ENCODE results near the gene DCTN3. TPM values are rescaled to one million over a fixed set of nuclear protein-coding genes. Genes with fewer than 3 reads are reported as not detected.

DCTN3 gene
- total RNA-seq, 2 donors from 2014 or later, result 59.1 to 154 TPM

DNA sequence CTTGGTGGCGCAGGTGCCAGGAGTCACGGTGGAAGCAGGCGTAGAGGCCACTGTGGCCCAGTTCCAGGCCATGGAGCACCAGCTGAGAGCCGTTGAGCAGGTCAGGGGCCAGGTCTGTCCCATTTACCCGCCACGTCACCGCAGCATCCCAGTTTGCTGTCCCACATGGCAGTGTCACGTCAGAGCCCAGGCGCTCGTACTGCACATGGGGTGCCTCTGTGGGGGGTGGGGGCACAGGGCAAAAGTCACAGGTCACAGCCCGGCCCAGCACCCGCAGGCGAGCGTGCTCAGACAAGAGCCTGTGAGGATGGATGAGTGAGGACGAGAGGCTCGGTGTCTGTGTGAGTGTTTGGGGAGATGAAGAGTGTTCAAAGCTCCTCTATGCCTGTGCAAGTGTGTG lies 55.7 kb downstream of the DCTN3 start:
- H3K27ac ChIP-seq, result no peak overlapping the region
- no peaks in the 10 kb centered on the region for H3K9me3 ChIP-seq
- H3K4me1 ChIP-seq, result peaks cover 0 to 43% of the 10 kb centered on the region in 2 donors
- TF ChIP-seq, protein P1, sequence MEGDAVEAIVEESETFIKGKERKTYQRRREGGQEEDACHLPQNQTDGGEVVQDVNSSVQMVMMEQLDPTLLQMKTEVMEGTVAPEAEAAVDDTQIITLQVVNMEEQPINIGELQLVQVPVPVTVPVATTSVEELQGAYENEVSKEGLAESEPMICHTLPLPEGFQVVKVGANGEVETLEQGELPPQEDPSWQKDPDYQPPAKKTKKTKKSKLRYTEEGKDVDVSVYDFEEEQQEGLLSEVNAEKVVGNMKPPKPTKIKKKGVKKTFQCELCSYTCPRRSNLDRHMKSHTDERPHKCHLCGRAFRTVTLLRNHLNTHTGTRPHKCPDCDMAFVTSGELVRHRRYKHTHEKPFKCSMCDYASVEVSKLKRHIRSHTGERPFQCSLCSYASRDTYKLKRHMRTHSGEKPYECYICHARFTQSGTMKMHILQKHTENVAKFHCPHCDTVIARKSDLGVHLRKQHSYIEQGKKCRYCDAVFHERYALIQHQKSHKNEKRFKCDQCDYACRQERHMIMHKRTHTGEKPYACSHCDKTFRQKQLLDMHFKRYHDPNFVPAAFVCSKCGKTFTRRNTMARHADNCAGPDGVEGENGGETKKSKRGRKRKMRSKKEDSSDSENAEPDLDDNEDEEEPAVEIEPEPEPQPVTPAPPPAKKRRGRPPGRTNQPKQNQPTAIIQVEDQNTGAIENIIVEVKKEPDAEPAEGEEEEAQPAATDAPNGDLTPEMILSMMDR (IDR thresholded peaks at IDR 0.05), result no peak
- H3K4me3 ChIP-seq, result no peak overlapping the region
- H3K36me3 ChIP-seq, result no peaks in the 10 kb centered on the region
- no peaks in the 10 kb centered on the region for H3K27me3 ChIP-seq
- no peak for DNase-seq (ENCODE audit: low spot score)

Other genes with a start within 250 kb of the DCTN3 start
- 1 to 10 TPM; 5.4 to 7.4 TPM for gene MYORG, start 243.6 kb downstream of the DCTN3 start, total RNA-seq
- gene FAM219A, start 161.9 kb downstream of the DCTN3 start, total RNA-seq, result 10 to 100 TPM; 10.5 to 19.9 TPM
- not detected for gene DNAI1, start 161.7 kb downstream of the DCTN3 start, total RNA-seq
- gene ENHO, start 97.5 kb downstream of the DCTN3 start, total RNA-seq, result under 1 TPM in 1 of 2 donors, not detected in 1; 0.75 TPM
- 10 to 100 TPM in 1 of 2 donors, 1 to 10 TPM in 1; 6.6 to 23.3 TPM for gene CNTFR, start 30.8 kb downstream of the DCTN3 start, total RNA-seq
- 10 to 100 TPM; 29.9 to 49.2 TPM for gene RPP25L, start 8.4 kb downstream of the DCTN3 start, total RNA-seq
- gene ARID3C, start 8.6 kb upstream of the DCTN3 start, total RNA-seq, result not detected
- gene SIGMAR1, start 17.3 kb upstream of the DCTN3 start, total RNA-seq, result 10 to 100 TPM; 52.2 to 70.7 TPM
- gene GALT, start 26.2 kb upstream of the DCTN3 start, total RNA-seq, result 10 to 100 TPM; 30.9 to 35.0 TPM
- gene IL11RA, start 31.7 kb upstream of the DCTN3 start, total RNA-seq, result 100 to 1,000 TPM in 1 of 2 donors, 10 to 100 TPM in 1; 58.2 to 108 TPM
- not detected for gene CCL27, start 42.2 kb upstream of the DCTN3 start, total RNA-seq
- under 1 TPM in 1 of 2 donors, not detected in 1; 0.63 TPM for gene CCL19, start 70.8 kb upstream of the DCTN3 start, total RNA-seq
- gene CCL21, start 89.6 kb upstream of the DCTN3 start, total RNA-seq, result 10 to 100 TPM in 1 of 2 donors, 1 to 10 TPM in 1; 2.9 to 26.5 TPM